GM12864 (cell line): ENCODE measurements around the gene UBR1.

ENCODE experiments used
- DNase-seq: peaks from one replicate; pipeline ENCODE4 v3.0.0-alpha.2; 2011; ENCODE audit warnings: low read depth
- H3K4me3 ChIP-seq: 2 replicates; pipeline ENCODE4 v1.5.1; 2011; ENCODE audit warnings: mild to moderate bottlenecking, low read depth, low read length, control low read depth
- CTCF ChIP-seq: IDR thresholded peaks from 2 replicates; pipeline ENCODE4 v1.5.1; 2011; ENCODE audit warnings: low read depth, mild to moderate bottlenecking, moderate library complexity, low read length, control low read depth, inconsistent platforms; ENCODE audit errors: missing control alignments

The UBR1 gene

GRCh38 chr15:43127752-43128151, 21.9 kb upstream of the UBR1 start:
- DNase-seq, result no peak
- H3K4me3 ChIP-seq, result no peak overlapping the region
- no peak for TF ChIP-seq CTCF

GRCh38 chr15:43126356-43126755, 20.5 kb upstream of the UBR1 start:
- H3K4me3 ChIP-seq, result no peak overlapping the region
- DNase-seq, result no peak
- TF ChIP-seq CTCF, result no peak

GRCh38 chr15:43125100-43125661, 19.3 kb upstream of the UBR1 start:
- no peak overlapping the region for H3K4me3 ChIP-seq
- no peak for TF ChIP-seq CTCF
- DNase-seq, result no peak

- no peak overlapping the region for H3K4me3 ChIP-seq
- no peak for DNase-seq
- TF ChIP-seq CTCF, result no peak
These were observed 16.0 kb upstream of the UBR1 start for GRCh38 chr15:43121863-43122262.

GRCh38 chr15:43118829-43119228, 13.0 kb upstream of the UBR1 start:
- no peak for DNase-seq
- TF ChIP-seq CTCF, result no peak

GRCh38 chr15:43118286-43118685, 12.4 kb upstream of the UBR1 start:
- no peak for DNase-seq
- no peak overlapping the region for H3K4me3 ChIP-seq
- no peak for TF ChIP-seq CTCF

More at GRCh38 chr15:43118829-43119228, 13.0 kb upstream of the UBR1 start:
- H3K4me3 ChIP-seq, result no peak overlapping the region

- TF ChIP-seq CTCF, result no peak
- no peak for DNase-seq
- H3K4me3 ChIP-seq, result no peak overlapping the region
These were observed 5.5 kb upstream of the UBR1 start for GRCh38 chr15:43111354-43111753.
